SK-N-SH (cell line): Measurements from ENCODE around the gene CHCHD6. TPM values are rescaled to one million over a fixed set of nuclear protein-coding genes. Genes with fewer than 3 reads are reported as not detected.
"Not testable (repeated sequence)": the region's sequence is repeated elsewhere in the genome, so short reads cannot be mapped to it uniquely, and the experiment has no call there.

Experiments
- CTCF ChIA-PET: fragments of 300-600, 350-600 bp; formaldehyde crosslinking; extraction: SDS; loops from one replicate; lab custom pipeline; 2021; lab: Yijun Ruan, JAX
- POLR2A ChIA-PET: fragments of 350-600 bp; sonication (Branson Sonifier 250); formaldehyde crosslinking; extraction: SDS; loops from one replicate; lab custom pipeline; 2020; ENCODE audit warnings: antibody characterized with exemption, inconsistent platforms; lab: Yijun Ruan, JAX
- DNase-seq: peaks from one replicate; pipeline ENCODE4 v3.0.0; 2012
- H2AFZ ChIP-seq: fragments of 200-600 bp; sonication (generic); 2 replicates; pipeline ENCODE4 v1.8.1; 2016; ENCODE audit warnings: antibody characterized with exemption, mild to moderate bottlenecking, low read depth
- H3F3A ChIP-seq: fragments of 200-600 bp; sonication (generic); replicated peaks from 2 replicates; pipeline ENCODE3; 2016; ENCODE audit warnings: antibody characterized with exemption, mild to moderate bottlenecking; ENCODE audit not compliant: insufficient read depth
- H3K27ac ChIP-seq, 2 experiments: fragments of 200-500 bp in 1 of 2; fragments of 200-600 bp in 1 of 2; sonication (Bioruptor generic) in 1 of 2; sonication (generic), shearing (Covaris generic) in 1 of 2; 2 replicates each; pipeline versions ENCODE4 v1.5.1 to v1.6.1; 2014 to 2016; ENCODE audit warnings: low read depth in 2 of 2, inconsistent platforms in 1 of 2, low read length in 1 of 2, mild to moderate bottlenecking in 1 of 2, mixed read lengths in 1 of 2
- H3K27me3 ChIP-seq: fragments of 200-600 bp; sonication (generic), shearing (Covaris generic); 2 replicates; pipeline ENCODE4 v1.6.1; 2016; ENCODE audit warnings: mixed run types; ENCODE audit not compliant: insufficient read depth
- H3K36me3 ChIP-seq, 2 experiments: fragments of 200-500 bp in 1 of 2; fragments of 200-600 bp in 1 of 2; sonication (Bioruptor generic) in 1 of 2; sonication (generic) in 1 of 2; replicated peaks in 1 of 2; 2 replicates each; pipeline versions ENCODE3 to v1.5.1; 2014 to 2016; ENCODE audit warnings: low read length in 1 of 2, mild to moderate bottlenecking in 1 of 2; ENCODE audit not compliant: insufficient read depth in 2 of 2, control insufficient read depth in 1 of 2
- H3K4me1 ChIP-seq, 2 experiments: fragments of 200-500 bp in 1 of 2; fragments of 200-600 bp in 1 of 2; sonication (Bioruptor generic) in 1 of 2; sonication (generic), shearing (Covaris generic) in 1 of 2; 2 replicates each; pipeline versions ENCODE4 v1.5.1 to v1.6.1; 2014 to 2016; ENCODE audit warnings: low read depth in 1 of 2, low read length in 1 of 2, mixed run types in 1 of 2; ENCODE audit not compliant: insufficient read depth in 2 of 2, control insufficient read depth in 1 of 2
- H3K4me2 ChIP-seq: fragments of 200-600 bp; sonication (generic), shearing (Covaris generic); 2 replicates; pipeline ENCODE4 v1.6.1; 2017; ENCODE audit warnings: mixed run types
- H3K4me3 ChIP-seq, 2 experiments: fragments of 200-500 bp in 1 of 2; fragments of 200-600 bp in 1 of 2; sonication (Bioruptor generic) in 1 of 2; sonication (generic), shearing (Covaris generic) in 1 of 2; 2 replicates each; pipeline versions ENCODE4 v1.5.1 to v1.8.1; 2014 to 2016; ENCODE audit warnings: low read depth in 2 of 2, inconsistent platforms in 1 of 2, low read length in 1 of 2, mild to moderate bottlenecking in 1 of 2, mixed read lengths in 1 of 2, moderate library complexity in 1 of 2
- H3K79me2 ChIP-seq: fragments of 200-600 bp; sonication (generic); 2 replicates; pipeline ENCODE4 v1.8.1; 2017; ENCODE audit warnings: mild to moderate bottlenecking; ENCODE audit not compliant: insufficient read depth
- H3K9ac ChIP-seq: fragments of 200-600 bp; sonication (generic); 2 replicates; pipeline ENCODE4 v1.6.1; 2017; ENCODE audit warnings: mixed run types
- H3K9me2 ChIP-seq: fragments of 200-600 bp; sonication (generic); 2 replicates; pipeline ENCODE4 v1.6.1; 2017; ENCODE audit warnings: mixed run types
- H3K9me3 ChIP-seq: fragments of 200-600 bp; sonication (generic); 2 replicates; pipeline ENCODE4 v1.6.1; 2017; ENCODE audit warnings: mixed run types, mild to moderate bottlenecking, moderate library complexity
- H4K20me1 ChIP-seq: fragments of 200-600 bp; sonication (generic); 2 replicates; pipeline ENCODE4 v1.6.1; 2017; ENCODE audit warnings: mild to moderate bottlenecking, mixed run types; ENCODE audit not compliant: insufficient read depth
- CTCF ChIP-seq: fragments of 200-600 bp; sonication (generic); IDR thresholded peaks from 2 replicates; pipeline ENCODE4 v1.6.1; 2017; ENCODE audit warnings: antibody characterized with exemption, mild to moderate bottlenecking, moderate library complexity
- ELF1 ChIP-seq: IDR thresholded peaks from 2 replicates; pipeline ENCODE4 v1.4.0; 2012
- EP300 ChIP-seq, 2 experiments: IDR thresholded peaks; 2 replicates each; pipeline versions ENCODE4 v1.4.0 to v1.6.1; 2012; ENCODE audit warnings: borderline replicate concordance in 1 of 2, low read depth in 1 of 2, low read length in 1 of 2
- EZH2phosphoT487 ChIP-seq: fragments of 200-600 bp; sonication (generic); IDR thresholded peaks from 2 replicates; pipeline ENCODE4 v1.6.1; 2017; ENCODE audit warnings: low read depth, mixed run types, mild to moderate bottlenecking, antibody characterized with exemption, moderate library complexity, borderline replicate concordance
- FOSL2 ChIP-seq: IDR thresholded peaks from 2 replicates; pipeline ENCODE4 v1.4.0; 2012; ENCODE audit warnings: low read depth, mild to moderate bottlenecking, moderate library complexity, borderline replicate concordance
- FOXJ3 ChIP-seq: sonication (generic); formaldehyde crosslinking; IDR thresholded peaks from 2 replicates; pipeline ENCODE4 v1.5.1; 2020; ENCODE audit warnings: mild to moderate bottlenecking, missing genetic modification reagents
- FOXM1 ChIP-seq: IDR thresholded peaks from 2 replicates; pipeline ENCODE4 v1.4.0; 2012; ENCODE audit warnings: low read depth, mild to moderate bottlenecking
- MXI1 ChIP-seq: IDR thresholded peaks from 2 replicates; pipeline ENCODE4 v1.6.1; 2012; ENCODE audit warnings: mild to moderate bottlenecking, low read depth, low read length, improper control_type of control experiment
- NFIC ChIP-seq: IDR thresholded peaks from 2 replicates; pipeline ENCODE4 v1.4.0; 2012; ENCODE audit warnings: borderline replicate concordance
- PBX3 ChIP-seq: IDR thresholded peaks from 2 replicates; pipeline ENCODE4; 2012
- POLR2AphosphoS5 ChIP-seq: IDR thresholded peaks from 2 replicates; pipeline ENCODE4 v1.6.1; 2012; ENCODE audit warnings: low read depth, low read length
- RAD21 ChIP-seq: IDR thresholded peaks from 2 replicates; pipeline ENCODE4 v1.6.1; 2012; ENCODE audit warnings: mild to moderate bottlenecking, low read length
- RXRA ChIP-seq: IDR thresholded peaks from 2 replicates; pipeline ENCODE4 v1.4.0; 2012; ENCODE audit warnings: low read depth, mild to moderate bottlenecking, borderline replicate concordance
- SIN3A ChIP-seq: IDR thresholded peaks from 2 replicates; pipeline ENCODE4 v1.6.1; 2012; ENCODE audit warnings: low read depth, mild to moderate bottlenecking, low read length, moderate library complexity, borderline replicate concordance
- TAF1 ChIP-seq: IDR thresholded peaks from 2 replicates; pipeline ENCODE4 v1.6.1; 2012; ENCODE audit warnings: low read depth, mild to moderate bottlenecking, low read length, moderate library complexity, borderline replicate concordance
- TCF12 ChIP-seq: IDR thresholded peaks from 2 replicates; pipeline ENCODE4 v1.4.0; 2012
- TEAD4 ChIP-seq: IDR thresholded peaks from 2 replicates; pipeline ENCODE4 v1.4.0; 2012; ENCODE audit warnings: mild to moderate bottlenecking, borderline replicate concordance; ENCODE audit not compliant: insufficient read depth
- YY1 ChIP-seq: IDR thresholded peaks from 2 replicates; pipeline ENCODE4 v1.4.0; 2012; ENCODE audit warnings: low read depth, mild to moderate bottlenecking
- ZBTB33 ChIP-seq: IDR thresholded peaks from 2 replicates; pipeline ENCODE4 v1.4.0; 2012; ENCODE audit warnings: low read depth, borderline replicate concordance
- WGBS: methylation state at CpG from one replicate; pipeline ENCODE4 v1.1.6; 2017; ENCODE audit warnings: low lambda C conversion rate; 5-methylcytosine and 5-hydroxymethylcytosine counted together
- polyA plus RNA-seq, 3 experiments: library from polyadenylated mRNA; depleted of rRNA; stranded (reverse); fragments of >200 nt; gene quantifications; 2 replicates each; pipeline ENCODE4 v1.2.3, GENCODE V29; 2012
- TF ChIP-seq, protein P1 (sequence below): IDR thresholded peaks from 2 replicates; pipeline ENCODE4 v1.6.1; 2012; ENCODE audit warnings: mild to moderate bottlenecking, low read depth, low read length, moderate library complexity

CHCHD6 gene
- polyA plus RNA-seq, 1 of the 3 experiments (the other 2 are of a cell fraction) = 42.5 TPM

GRCh38 chr3:126798521-126798920 is 94.5 kb downstream of the CHCHD6 start (continued):
- TF ChIP-seq EZH2phosphoT487 (no peak), TCF12 (no peak)

DNA sequence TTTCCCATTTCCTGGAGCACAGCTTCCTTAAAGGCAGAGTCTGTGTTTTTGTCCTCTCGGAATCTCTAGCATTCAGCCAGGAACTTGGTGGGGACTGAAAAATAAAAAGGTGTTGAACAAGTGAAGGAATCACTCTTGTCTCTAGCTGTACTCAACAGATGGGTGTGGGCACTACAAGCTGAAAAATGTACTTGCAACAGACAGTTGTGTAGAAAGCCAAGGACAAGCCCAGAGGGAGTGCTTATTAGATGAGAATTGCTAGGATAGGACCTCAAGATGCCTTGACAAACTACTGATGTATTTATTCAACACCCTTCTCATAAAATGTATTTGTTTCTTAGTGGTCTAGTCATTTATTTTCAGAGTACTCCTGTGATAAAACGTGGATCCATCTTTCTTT is 95.1 kb downstream of the CHCHD6 start:
- Histone ChIP-seq H3K4me2 (no peak overlapping the region), H3K4me3 (no peak overlapping the region), H3K9me2 (no peaks in the 10 kb centered on the region), H3K27ac (no peak overlapping the region), H2AFZ (no peak overlapping the region), H3K36me3 (peaks cover 0 to 6% of the 10 kb centered on the region in 2 experiments)
- TF ChIP-seq ZBTB33 = no peak
- no peak for TF ChIP-seq ELF1
- no peak for TF ChIP-seq RXRA
- no peak for TF ChIP-seq CTCF
- TF ChIP-seq YY1 = no peak
- no peak for TF ChIP-seq FOSL2
- TF ChIP-seq PBX3 = no peak
- no peak for TF ChIP-seq FOXM1
- TF ChIP-seq RAD21 = no peak
- no peak for TF ChIP-seq FOXJ3 (CRISPR knock-in tag)
- no peak for TF ChIP-seq EP300 (IDR thresholded peaks at IDR 0.05; ENCODE audit: borderline replicate concordance in 1 of 2, low read depth in 1 of 2, low read length in 1 of 2)
- TF ChIP-seq, protein P1, sequence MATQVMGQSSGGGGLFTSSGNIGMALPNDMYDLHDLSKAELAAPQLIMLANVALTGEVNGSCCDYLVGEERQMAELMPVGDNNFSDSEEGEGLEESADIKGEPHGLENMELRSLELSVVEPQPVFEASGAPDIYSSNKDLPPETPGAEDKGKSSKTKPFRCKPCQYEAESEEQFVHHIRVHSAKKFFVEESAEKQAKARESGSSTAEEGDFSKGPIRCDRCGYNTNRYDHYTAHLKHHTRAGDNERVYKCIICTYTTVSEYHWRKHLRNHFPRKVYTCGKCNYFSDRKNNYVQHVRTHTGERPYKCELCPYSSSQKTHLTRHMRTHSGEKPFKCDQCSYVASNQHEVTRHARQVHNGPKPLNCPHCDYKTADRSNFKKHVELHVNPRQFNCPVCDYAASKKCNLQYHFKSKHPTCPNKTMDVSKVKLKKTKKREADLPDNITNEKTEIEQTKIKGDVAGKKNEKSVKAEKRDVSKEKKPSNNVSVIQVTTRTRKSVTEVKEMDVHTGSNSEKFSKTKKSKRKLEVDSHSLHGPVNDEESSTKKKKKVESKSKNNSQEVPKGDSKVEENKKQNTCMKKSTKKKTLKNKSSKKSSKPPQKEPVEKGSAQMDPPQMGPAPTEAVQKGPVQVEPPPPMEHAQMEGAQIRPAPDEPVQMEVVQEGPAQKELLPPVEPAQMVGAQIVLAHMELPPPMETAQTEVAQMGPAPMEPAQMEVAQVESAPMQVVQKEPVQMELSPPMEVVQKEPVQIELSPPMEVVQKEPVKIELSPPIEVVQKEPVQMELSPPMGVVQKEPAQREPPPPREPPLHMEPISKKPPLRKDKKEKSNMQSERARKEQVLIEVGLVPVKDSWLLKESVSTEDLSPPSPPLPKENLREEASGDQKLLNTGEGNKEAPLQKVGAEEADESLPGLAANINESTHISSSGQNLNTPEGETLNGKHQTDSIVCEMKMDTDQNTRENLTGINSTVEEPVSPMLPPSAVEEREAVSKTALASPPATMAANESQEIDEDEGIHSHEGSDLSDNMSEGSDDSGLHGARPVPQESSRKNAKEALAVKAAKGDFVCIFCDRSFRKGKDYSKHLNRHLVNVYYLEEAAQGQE = no peak
- TF ChIP-seq TAF1 = no peak
- no peak for TF ChIP-seq TEAD4
- no peak for TF ChIP-seq SIN3A
- TF ChIP-seq MXI1 = no peak
- no peak for TF ChIP-seq TCF12
- TF ChIP-seq NFIC = no peak
- no peak for TF ChIP-seq POLR2AphosphoS5
- TF ChIP-seq, all 33 proteins: peak for 0
- DNase-seq = no peak
- Histone ChIP-seq H3K27me3 (no peaks in the 10 kb centered on the region), H3K9me3 (no peaks in the 10 kb centered on the region), H4K20me1 (no peaks in the 10 kb centered on the region), H3K79me2 (no peaks in the 10 kb centered on the region), H3K4me1 (no peaks in the 10 kb centered on the region), H3F3A (no peaks in the 10 kb centered on the region), H3K9ac (no peak overlapping the region)
- POLR2A ChIA-PET = no interaction called here
- 93% methylated on average over 2 of the region's 2 CpGs for WGBS
- CTCF ChIA-PET = interaction anchor here (0.9 to 2.2 kb wide), 2 partner anchors 9 to 47 kb away, joined by 5 to 9 read pairs; no protein-coding TSS in a partner anchor

- H3K4me1 ChIP-seq, H3K9ac ChIP-seq, H2AFZ ChIP-seq, H3F3A ChIP-seq, DNase-seq, H3K4me2 ChIP-seq, H3K36me3 ChIP-seq, H3K79me2 ChIP-seq, POLR2A ChIA-PET, H3K9me3 ChIP-seq, H3K4me3 ChIP-seq, H3K9me2 ChIP-seq, CTCF ChIA-PET, H4K20me1 ChIP-seq, H3K27ac ChIP-seq, H3K27me3 ChIP-seq: not testable (repeated sequence)
- 94% methylated on average over 10 of the region's 11 CpGs for WGBS
Measured at GRCh38 chr3:126801312-126801711, 97.3 kb downstream of the CHCHD6 start.
